ENCODE measurements around the gene BCL6. TPM values are rescaled to one million over a fixed set of nuclear protein-coding genes. Genes with fewer than 3 reads are reported as not detected.

Gene BCL6
- total and polyA plus RNA-seq, 10 of the 15 experiments (the other 5 are each of a cell fraction or from before 2014, with no cell fraction given) = 0.04 to 0.85 (median 0.15) TPM

DNA sequence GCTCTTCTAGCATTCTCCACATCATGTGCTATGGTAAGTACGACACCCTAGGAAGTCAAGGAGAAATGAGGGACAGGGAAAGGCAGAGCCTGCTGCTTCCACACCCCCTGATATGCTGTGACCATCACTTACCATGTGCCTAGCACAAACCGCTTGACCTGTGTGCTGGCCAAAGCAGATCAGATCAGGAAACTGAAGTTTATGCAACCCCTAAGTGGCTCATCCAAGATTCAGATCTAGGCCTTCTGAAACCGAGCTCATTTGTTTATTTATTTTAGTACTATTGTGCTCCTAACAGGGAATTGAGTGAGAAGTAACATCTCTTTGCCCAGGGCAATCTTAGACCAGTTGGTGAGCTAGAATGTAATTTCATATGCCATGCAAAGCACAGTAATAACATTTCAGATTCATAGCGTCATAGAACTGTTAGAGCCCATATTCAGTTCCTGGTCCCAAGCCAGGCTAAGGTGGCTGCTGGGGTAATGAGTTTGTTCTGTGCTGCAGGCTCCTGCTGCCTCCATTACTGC lies 42.7 kb downstream of the BCL6 start, which contains the start of gene RTP2 (continued):
- no peak for TF ChIP-seq TCF3 (IDR thresholded peaks at IDR 0.05; ENCODE audit: borderline replicate concordance, insufficient read depth, low read depth, low read length)
- TF ChIP-seq RCOR1 (conservative IDR thresholded peaks at IDR 0.05; ENCODE audit: low read depth, low read length) = no peak
- no peak for TF ChIP-seq SREBF1 (IDR thresholded peaks at IDR 0.05; ENCODE audit: low read length)
- no peak for TF ChIP-seq CHD1 (IDR thresholded peaks at IDR 0.05; ENCODE audit: low read depth, low read length)

- intact Hi-C loops (cut with micrococcal nuclease; ENCODE audit: unreplicated experiment) = no loop called here
- Histone ChIP-seq H3K4me2 (ENCODE audit: control insufficient read depth, insufficient read depth) (no peak overlapping the region), H3K79me2 (ENCODE audit: control insufficient read depth, insufficient read depth, low read length) (no peaks in the 10 kb centered on the region), H3K4me3 (no peak overlapping the region), H3K36me3 (ENCODE audit: control insufficient read depth in 2 of 2, insufficient read depth in 2 of 2, low read length in 1 of 2) (no peaks in the 10 kb centered on the region), H3K9ac (ENCODE audit: control insufficient read depth, insufficient read depth, low read length) (no peak overlapping the region), H3K27me3 (replicated peaks in 1 of 2; ENCODE audit: control insufficient read depth in 2 of 2, insufficient read depth in 2 of 2, low read length in 1 of 2) (no peaks in the 10 kb centered on the region; a peak in 1 of 4 replicates), H3K9me3 (replicated peaks; ENCODE audit: control insufficient read depth, insufficient read depth, low read length) (no peaks in the 10 kb centered on the region), H4K20me1 (ENCODE audit: control insufficient read depth, insufficient read depth) (no peaks in the 10 kb centered on the region), H3K4me1 (ENCODE audit: control insufficient read depth, insufficient read depth, low read length) (no peaks in the 10 kb centered on the region), H3K27ac (ENCODE audit: control insufficient read depth, insufficient read depth) (no peak overlapping the region), H2AFZ (ENCODE audit: control insufficient read depth, low read depth, low read length) (no peak overlapping the region)
- RAD21 ChIA-PET (ENCODE audit: unreplicated experiment) = interaction anchor here (0.5 kb wide), 1 partner anchor 480 kb away, joined by 3 read pairs; no protein-coding TSS in a partner anchor
- in situ Hi-C loops (cut with MboI) = no loop called here
- no peak for ATAC-seq
- DNase-seq (ENCODE audit: low read depth, low spot score) = no peak
- SMC1A ChIA-PET (ENCODE audit: uncharacterized antibody, unreplicated experiment) = no interaction called here
- BruUV-seq (replicated peaks) = no TSS peak
- POLR2A ChIA-PET = no interaction called here
- TF ChIP-seq NR2C2 (IDR thresholded peaks at IDR 0.05; ENCODE audit: borderline replicate concordance, control insufficient read depth, insufficient read length, low read depth) (no peak), NR2F1 (conservative IDR thresholded peaks at IDR 0.05) (no peak), SIN3A (IDR thresholded peaks at IDR 0.05; ENCODE audit: low read depth, low read length) (no peak), PML (IDR thresholded peaks at IDR 0.05; ENCODE audit: low read length) (no peak), CEBPB (IDR thresholded peaks at IDR 0.05; ENCODE audit: borderline replicate concordance in 1 of 2, low read depth in 2 of 2, low read length in 2 of 2) (no peak), JUNB (IDR thresholded peaks at IDR 0.05) (no peak), ZNF274 (IDR thresholded peaks at IDR 0.05; ENCODE audit: insufficient read depth, insufficient read length) (no peak), TAF1 (IDR thresholded peaks at IDR 0.05; ENCODE audit: borderline replicate concordance, low read depth, low read length) (no peak), CBFB (IDR thresholded peaks at IDR 0.05; ENCODE audit: low read depth) (no peak)
- no peak for FAIRE-seq
- CTCF ChIA-PET = interaction anchor here (0.6 to 1.8 kb wide), 3 partner anchors 21 to 1141 kb away, joined by 3 to 11 read pairs (median 4); no protein-coding TSS in a partner anchor
- 0% methylated on average over 2 of the region's 2 CpGs for WGBS (ENCODE audit: insufficient coverage, insufficient replicate concordance, low lambda C conversion rate, missing lambda C conversion rate)
Measured at GRCh38 chr3:187700249-187700648, 45.0 kb downstream of the BCL6 start.
